GM12878 (cell line): Measurements from ENCODE around the gene ADCY7. TPM values are rescaled to one million over a fixed set of nuclear protein-coding genes. Genes with fewer than 3 reads are reported as not detected.

ENCODE experiments used
- ATAC-seq: fragments of 200-7000 bp; cut with Tn5 transposase; 3 replicates; pipeline ENCODE4 v1.9.1; 2020; ENCODE audit warnings: mild to moderate bottlenecking, moderate library complexity
- BruUV-seq: library from RNA; stranded (reverse); fragments of 400-500 nt; replicated peaks from 2 replicates; lab custom pipeline; 2021; lab: Mats Ljungman, UMichigan
- CTCF ChIA-PET: fragments of 300-600 bp; sonication (Branson Sonifier 250); formaldehyde crosslinking; extraction: SDS; loops from one replicate; lab custom pipeline; 2021; ENCODE audit warnings: inconsistent platforms; lab: Yijun Ruan, JAX
- POLR2A ChIA-PET: fragments of 350-600 bp; formaldehyde crosslinking; extraction: SDS; loops from one replicate; lab custom pipeline; 2021; ENCODE audit warnings: inconsistent platforms; lab: Charles Lee
- RAD21 ChIA-PET: fragments of 300-600 bp; sonication (Branson Sonifier 250); formaldehyde crosslinking; loops from one replicate; lab custom pipeline; 2023; ENCODE audit warnings: antibody characterized with exemption; ENCODE audit not compliant: unreplicated experiment; lab: Charles Lee
- SMC1A ChIA-PET: fragments of 300-600 bp; sonication (Branson Sonifier 250); formaldehyde crosslinking; loops from one replicate; lab custom pipeline; 2023; ENCODE audit not compliant: unreplicated experiment, uncharacterized antibody; lab: Charles Lee
- DNase-seq: peaks from one replicate; pipeline ENCODE4 v3.0.0-alpha.2; 2011; ENCODE audit warnings: low read depth, low spot score
- FAIRE-seq: peaks from 3 replicates; lab custom pipeline; 2011; peaks lifted over from hg19 to GRCh38; lab: Jason Lieb, UNC
- H2AFZ ChIP-seq: 2 replicates; pipeline ENCODE4 v1.6.0; 2011; ENCODE audit warnings: low read depth, low read length, control low read depth; ENCODE audit not compliant: control insufficient read depth
- H3K27ac ChIP-seq: 2 replicates; pipeline ENCODE4 v1.5.1; 2011; ENCODE audit warnings: control low read depth; ENCODE audit not compliant: control insufficient read depth, insufficient read depth
- H3K27me3 ChIP-seq, 2 experiments: replicated peaks in 1 of 2; 2 replicates each; pipeline versions ENCODE4 v1.6.0 to v1.6.1; 2011; ENCODE audit warnings: low read length in 1 of 2; ENCODE audit not compliant: control insufficient read depth in 2 of 2, insufficient read depth in 2 of 2
- H3K36me3 ChIP-seq, 2 experiments: 2 replicates each; pipeline ENCODE4 v1.5.1; 2011; ENCODE audit warnings: low read length in 1 of 2; ENCODE audit not compliant: control insufficient read depth in 2 of 2, insufficient read depth in 2 of 2
- H3K4me1 ChIP-seq: 2 replicates; pipeline ENCODE4 v1.6.1; 2011; ENCODE audit warnings: mild to moderate bottlenecking, low read length, moderate library complexity, mixed read lengths; ENCODE audit not compliant: control insufficient read depth, insufficient read depth
- H3K4me2 ChIP-seq: 2 replicates; pipeline ENCODE4 v1.6.0; 2011; ENCODE audit warnings: control low read depth; ENCODE audit not compliant: control insufficient read depth, insufficient read depth
- H3K4me3 ChIP-seq: fragments of 200-600 bp; sonication (generic); 2 replicates; pipeline ENCODE4 v1.5.1; 2016
- H3K79me2 ChIP-seq: 2 replicates; pipeline ENCODE4 v1.6.0; 2011; ENCODE audit warnings: low read length; ENCODE audit not compliant: control insufficient read depth, insufficient read depth
- H3K9ac ChIP-seq: 2 replicates; pipeline ENCODE4 v1.8.0; 2011; ENCODE audit warnings: low read length, control low read depth, mixed read lengths; ENCODE audit not compliant: control insufficient read depth, insufficient read depth
- H3K9me3 ChIP-seq: replicated peaks from 3 replicates; pipeline ENCODE4 v1.5.1; 2011; ENCODE audit warnings: mild to moderate bottlenecking, low read length; ENCODE audit not compliant: control insufficient read depth, insufficient read depth
- H4K20me1 ChIP-seq: 2 replicates; pipeline ENCODE4 v1.6.0; 2011; ENCODE audit not compliant: control insufficient read depth, insufficient read depth
- BACH1 ChIP-seq: fragments of 450-650 bp; IDR thresholded peaks from 2 replicates; pipeline ENCODE4 v1.6.1; 2017; ENCODE audit warnings: mild to moderate bottlenecking, borderline replicate concordance
- CBX5 ChIP-seq: sonication (generic); IDR thresholded peaks from 2 replicates; pipeline ENCODE4 v1.6.1; 2016; ENCODE audit warnings: low read depth, moderate library complexity, mild to moderate bottlenecking, inconsistent platforms
- CEBPZ ChIP-seq: fragments of 150-350 bp; IDR thresholded peaks from 2 replicates; pipeline ENCODE4 v1.6.1; 2016; ENCODE audit warnings: low read depth, low read length
- FOXM1 ChIP-seq: IDR thresholded peaks from 2 replicates; pipeline ENCODE4 v1.6.1; 2012; ENCODE audit warnings: low read depth, mild to moderate bottlenecking, inconsistent platforms, low read length, moderate library complexity
- POLR2A ChIP-seq: IDR thresholded peaks from 2 replicates; pipeline ENCODE4 v1.6.1; 2011; ENCODE audit warnings: low read depth, mild to moderate bottlenecking, low read length
- STAT1 ChIP-seq: fragments of 450-650 bp; conservative IDR thresholded peaks from 2 replicates; pipeline ENCODE4 v1.6.1; 2014; ENCODE audit warnings: antibody characterized with exemption, mild to moderate bottlenecking
- STAT3 ChIP-seq: IDR thresholded peaks from 2 replicates; pipeline ENCODE4 v1.6.1; 2011; ENCODE audit warnings: low read depth, low read length, improper control_type of control experiment
- ZBED1 ChIP-seq: IDR thresholded peaks from 2 replicates; pipeline ENCODE4 v1.6.1; 2016; ENCODE audit warnings: borderline replicate concordance
- WGBS: methylation state at CpG from one replicate; pipeline ENCODE4 v1.1.6; 2016; ENCODE audit warnings: low lambda C conversion rate; ENCODE audit not compliant: insufficient replicate concordance, insufficient coverage; ENCODE audit errors: missing lambda C conversion rate; 5-methylcytosine and 5-hydroxymethylcytosine counted together
- in situ Hi-C: fragments of 300-500 bp; cut with MboI; formaldehyde crosslinking; loops from 9 replicates; pipeline ENCODE4 v1.14.3; 2018; ENCODE audit warnings: mixed read lengths
- intact Hi-C: fragments of 100-400 bp; cut with micrococcal nuclease; formaldehyde crosslinking; loops from one replicate; pipeline ENCODE4 v1.14.2; 2022; ENCODE audit not compliant: unreplicated experiment
- polyA plus RNA-seq, 11 experiments: library from polyadenylated mRNA; depleted of rRNA in 4 of 11; unstranded in 6 of 11; stranded (reverse) in 5 of 11; fragments of >200 nt; fragmentation: Nextera tagmentation in 4 of 11; fragmentation: Illumina TruSeq in 1 of 11; extraction: Ambion mirVana in 4 of 11; extraction: Trizol in 1 of 11; gene quantifications; 1 replicate in 1 of 11; 2 replicates in 10 of 11; pipeline versions ENCODE4 v1.2.1 to v1.2.3, GENCODE V29; 2011 to 2016; ENCODE audit warnings: inconsistent platforms in 2 of 11, missing spikeins in 2 of 11, low read depth in 1 of 11
- total RNA-seq, 4 experiments: library from RNA; depleted of rRNA in 3 of 4; stranded (reverse); fragments of >200 nt in 3 of 4; fragmentation: Illumina TruSeq in 1 of 4; extraction: Trizol in 1 of 4; gene quantifications; 2 replicates each; pipeline versions ENCODE4 v1.2.1 to v1.2.3, GENCODE V29; 2013 to 2021

Gene ADCY7
- total and polyA plus RNA-seq, 10 of the 15 experiments (the other 5 are each of a cell fraction or from before 2014, with no cell fraction given), result 1.2 to 87.9 (median 24.4) TPM

GRCh38 chr16:50294955-50295354, 28.6 kb downstream of the ADCY7 start:
- Histone ChIP-seq H3K9me3 (no peaks in the 10 kb centered on the region), H3K4me1 (no peaks in the 10 kb centered on the region), H2AFZ (no peak overlapping the region), H4K20me1 (no peaks in the 10 kb centered on the region), H3K4me3 (no peak overlapping the region), H3K27ac (no peak overlapping the region)
- in situ Hi-C loops, result no loop called here
- ChIA-PET CTCF (no interaction called here), POLR2A (no interaction called here), SMC1A (no interaction called here), RAD21 (no interaction called here)
- BruUV-seq, result no TSS peak
- FAIRE-seq, result no peak
- 85% methylated on average over 4 of the region's 4 CpGs for WGBS
- TF ChIP-seq STAT1 (no peak), ZBED1 (no peak), FOXM1 (no peak), CEBPZ (no peak), POLR2A (no peak), BACH1 (no peak), STAT3 (no peak), CBX5 (no peak)
- TF ChIP-seq, all 136 proteins: peak for 0
- intact Hi-C loops, result no loop called here
- DNase-seq (no peak), ATAC-seq (no peak)
- Histone ChIP-seq H3K36me3 (peaks cover 25 to 60% of the 10 kb centered on the region in 2 experiments), H3K4me2 (no peak overlapping the region), H3K9ac (no peak overlapping the region), H3K79me2 (no peaks in the 10 kb centered on the region), H3K27me3 (no peaks in the 10 kb centered on the region)
